Activated CD4-positive, alpha-beta memory T cell treated with anti-CD3 and anti-CD28 coated beads, Interleukin-2, amount 10 ng/mL, durations not matched to agents 7 days and 5 days (primary cell): Measurements from ENCODE around the gene ITPR1. TPM values are rescaled to one million over a fixed set of nuclear protein-coding genes. Genes with fewer than 3 reads are reported as not detected.
A peak's percentile ranks its signal among the peaks of the same experiment; 100 is the strongest.

Source experiments
- CTCF ChIA-PET: fragments of 350-600 bp; sonication (Branson Sonifier 250); formaldehyde crosslinking; loops from one replicate; lab custom pipeline; 2021; ENCODE audit warnings: antibody characterized with exemption, inconsistent platforms; lab: Charles Lee
- POLR2A ChIA-PET: fragments of 350-600 bp; sonication (Branson Sonifier 250); formaldehyde crosslinking; loops from one replicate; lab custom pipeline; 2021; ENCODE audit warnings: antibody characterized with exemption; lab: Charles Lee
- DNase-seq: peaks from one replicate; pipeline ENCODE4 v3.0.0-alpha.2; 2020
- H3K27ac Mint-ChIP-seq: one replicate; pipeline ENCODE4 v1.8.0; 2021; ENCODE audit warnings: mild to moderate bottlenecking, mixed read lengths
- H3K27me3 Mint-ChIP-seq: one replicate; pipeline ENCODE4 v1.8.0; 2021; ENCODE audit warnings: mixed read lengths
- H3K36me3 Mint-ChIP-seq: one replicate; pipeline ENCODE4 v1.8.0; 2021; ENCODE audit warnings: low read depth, mixed read lengths
- H3K4me1 Mint-ChIP-seq: one replicate; pipeline ENCODE4 v1.8.0; 2021; ENCODE audit warnings: mixed read lengths
- H3K4me3 Mint-ChIP-seq: one replicate; pipeline ENCODE4 v1.8.0; 2021; ENCODE audit warnings: mild to moderate bottlenecking, mixed read lengths
- H3K9me3 Mint-ChIP-seq: one replicate; pipeline ENCODE4 v1.8.0; 2021; ENCODE audit warnings: mixed read lengths
- total RNA-seq, 2 experiments: library from RNA; stranded (reverse); gene quantifications; one replicate each; pipeline ENCODE4 v1.2.3, GENCODE V29; 2021

The ITPR1 gene
- total RNA-seq, 2 experiments from 2014 or later: 59.6 to 64.3 TPM

- Mint-ChIP-seq H3K4me1 (peaks cover 34% of the 10 kb centered on the region), H3K4me3 (peak overlapping the region; percentile 82), H3K36me3 (peaks cover 39% of the 10 kb centered on the region), H3K27ac (peak overlapping the region; percentile 65), H3K9me3 (no peaks in the 10 kb centered on the region), H3K27me3 (peaks cover 13% of the 10 kb centered on the region)
- peak; percentile 24 for DNase-seq
- POLR2A ChIA-PET: interaction anchor here (0.6 to 6.1 kb wide), 24 partner anchors 11 to 695 kb away, joined by 3 to 93 read pairs (median 6); partner anchors contain the start of genes EDEM1 and SUMF1
- CTCF ChIA-PET: interaction anchor here (0.8 to 5.4 kb wide), 14 partner anchors 10 to 628 kb away, joined by 3 to 51 read pairs (median 6); partner anchors contain the start of gene SUMF1
Observed at GRCh38 chr3:4493941-4494894, 1.1 kb downstream of the ITPR1 start.

DNA sequence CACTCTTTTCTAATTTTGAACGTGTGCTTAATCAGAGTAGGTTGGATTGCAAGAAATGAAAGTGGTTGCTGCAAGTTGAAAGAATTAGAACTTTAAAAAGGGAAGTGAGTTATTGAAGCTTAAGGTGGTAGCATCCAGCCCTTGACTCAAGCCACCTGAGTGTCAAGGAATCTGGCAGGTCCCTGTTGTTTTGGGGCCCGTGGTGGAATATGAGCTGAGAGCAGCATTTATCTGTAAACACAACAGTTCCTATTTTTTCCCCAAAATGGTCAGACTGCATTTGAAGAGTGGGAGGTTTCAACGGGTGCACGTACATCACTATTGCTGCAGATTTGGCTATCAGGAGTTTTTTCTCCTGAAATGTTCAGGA is 1.7 kb downstream of the ITPR1 start:
- Mint-ChIP-seq H3K9me3 (no peaks in the 10 kb centered on the region), H3K4me1 (peaks cover 34% of the 10 kb centered on the region)
- CTCF ChIA-PET: interaction anchor here (0.9 to 5.4 kb wide), 6 partner anchors 9 to 143 kb away, joined by 3 to 51 read pairs (median 11); no protein-coding TSS in a partner anchor

DNA sequence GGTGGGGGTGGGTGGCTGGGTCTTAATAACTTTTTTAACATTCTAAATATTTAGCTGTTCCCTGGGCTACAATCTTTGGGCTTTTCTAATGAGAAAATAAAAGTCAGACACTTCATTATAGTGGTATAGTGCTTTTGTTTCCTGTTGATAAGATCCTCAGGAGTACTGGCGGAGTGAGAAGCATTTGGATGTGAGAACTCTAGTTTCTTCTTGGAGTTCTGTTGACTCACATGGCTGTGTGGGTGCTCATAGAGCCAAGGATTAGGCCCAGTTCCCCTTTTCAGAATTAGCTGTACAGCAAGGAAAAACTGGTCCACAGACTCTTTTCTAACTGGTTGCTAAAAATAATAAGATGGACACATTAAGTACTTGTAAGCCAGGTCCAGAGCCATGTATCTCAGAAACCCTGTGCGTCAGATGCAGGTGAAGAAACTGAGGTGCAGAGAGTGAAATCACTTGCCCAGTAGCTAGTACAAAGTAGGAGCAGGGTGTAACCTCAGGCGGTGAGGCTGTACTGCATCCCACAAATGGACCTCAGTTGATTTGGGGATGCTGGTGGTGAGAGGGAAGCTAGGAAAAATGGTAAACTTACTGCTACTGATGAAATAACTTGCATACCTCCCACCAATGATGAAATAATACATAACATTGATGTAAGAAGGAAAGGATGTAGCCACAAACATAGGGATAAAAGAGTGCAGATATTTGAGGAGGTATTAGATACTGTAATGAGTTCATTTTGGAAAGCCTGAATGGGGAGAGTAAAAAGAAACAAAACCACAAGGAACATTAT is 2.3 kb downstream of the ITPR1 start:
- H3K36me3 Mint-ChIP-seq: peaks cover 45% of the 10 kb centered on the region

More for the DNA sequence above, 1.7 kb downstream of the ITPR1 start:
- Mint-ChIP-seq H3K27ac (peak overlapping the region; percentile 65), H3K4me3 (peak overlapping the region; percentile 82), H3K27me3 (peaks cover 13% of the 10 kb centered on the region), H3K36me3 (peaks cover 42% of the 10 kb centered on the region)
- POLR2A ChIA-PET: interaction anchor here (1.1 to 6.1 kb wide), 12 partner anchors 11 to 693 kb away, joined by 3 to 93 read pairs (median 17); partner anchors contain the start of genes EDEM1 and SUMF1
- DNase-seq: no peak

DNA sequence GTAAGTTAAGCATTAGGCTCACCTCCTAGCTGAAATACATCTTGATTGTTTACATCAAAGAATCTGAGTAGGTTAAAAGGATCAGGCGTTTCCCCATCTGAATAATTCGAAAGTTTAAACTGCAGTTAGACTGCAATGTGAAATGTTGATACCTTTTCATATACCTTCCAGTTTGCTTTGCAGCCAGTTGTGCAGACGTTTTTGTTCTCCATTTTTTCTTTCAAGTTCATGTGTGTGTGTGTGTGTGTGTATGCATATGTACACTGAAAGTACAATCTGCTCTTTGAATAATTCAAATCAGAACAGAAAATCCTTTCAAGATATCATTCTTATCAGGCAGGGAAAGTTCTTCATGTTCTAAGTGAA is 2.9 kb downstream of the ITPR1 start:
- H3K9me3 Mint-ChIP-seq: no peaks in the 10 kb centered on the region
- H3K27me3 Mint-ChIP-seq: peaks cover 6% of the 10 kb centered on the region
- no peak for DNase-seq
- H3K27ac Mint-ChIP-seq: no peak overlapping the region
- ChIA-PET POLR2A (interaction anchor here (0.9 to 6.1 kb wide), 4 partner anchors 9 to 29 kb away, joined by 3 to 93 read pairs (median 34); partner anchors contain the start of gene SUMF1), CTCF (interaction anchor here (4.2 to 5.4 kb wide), 2 partner anchors 23 to 144 kb away, joined by 31 to 51 read pairs; no protein-coding TSS in a partner anchor)
- H3K36me3 Mint-ChIP-seq: peaks cover 45% of the 10 kb centered on the region
- H3K4me1 Mint-ChIP-seq: peaks cover 32% of the 10 kb centered on the region
- H3K4me3 Mint-ChIP-seq: no peak overlapping the region

More for the DNA sequence above, 2.3 kb downstream of the ITPR1 start:
- Mint-ChIP-seq H3K9me3 (no peaks in the 10 kb centered on the region), H3K4me1 (peaks cover 34% of the 10 kb centered on the region), H3K4me3 (peak overlapping the region; percentile 82), H3K27me3 (peaks cover 12% of the 10 kb centered on the region), H3K27ac (no peak overlapping the region)
- ChIA-PET CTCF (interaction anchor here (0.9 to 5.4 kb wide), 5 partner anchors 9 to 144 kb away, joined by 3 to 51 read pairs (median 16); no protein-coding TSS in a partner anchor), POLR2A (interaction anchor here (0.9 to 6.1 kb wide), 8 partner anchors 10 to 692 kb away, joined by 3 to 93 read pairs (median 17); partner anchors contain the start of genes EDEM1 and SUMF1)
- DNase-seq: no peak

- CTCF ChIA-PET: interaction anchor here (1.2 kb wide), 1 partner anchor 146 kb away, joined by 3 read pairs; no protein-coding TSS in a partner anchor
Observed at GRCh38 chr3:4497005-4497692, 4.0 kb downstream of the ITPR1 start.

DNA sequence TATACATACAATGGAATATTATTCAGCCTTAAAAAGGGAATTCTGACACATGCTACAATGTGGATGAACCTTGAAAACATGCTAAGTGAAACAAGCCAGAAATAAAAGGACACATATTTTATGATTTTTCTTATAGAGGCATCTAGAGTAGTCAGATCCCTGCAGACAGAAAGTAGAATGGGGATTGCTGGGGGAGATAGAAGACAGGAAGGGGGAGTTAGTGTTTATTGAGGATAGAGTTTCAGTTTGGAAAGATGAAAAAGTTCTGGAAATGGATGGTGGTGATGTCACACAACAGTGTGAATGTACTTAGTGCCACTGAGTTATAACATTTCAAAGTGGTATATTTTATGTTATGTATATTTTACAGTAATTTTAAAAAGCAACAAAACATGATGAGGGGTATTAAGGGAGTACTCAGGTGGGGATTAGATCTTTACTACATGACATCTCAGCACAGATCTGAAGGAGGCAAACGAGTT is 4.7 kb downstream of the ITPR1 start:
- Mint-ChIP-seq H3K4me3 (no peak overlapping the region), H3K27ac (no peak overlapping the region), H3K27me3 (no peaks in the 10 kb centered on the region), H3K4me1 (peaks cover 28% of the 10 kb centered on the region), H3K36me3 (peaks cover 54% of the 10 kb centered on the region), H3K9me3 (no peaks in the 10 kb centered on the region)
- ChIA-PET POLR2A (no interaction called here), CTCF (no interaction called here)
- no peak for DNase-seq

More at GRCh38 chr3:4497005-4497692, 4.0 kb downstream of the ITPR1 start:
- POLR2A ChIA-PET: interaction anchor here (0.9 to 6.1 kb wide), 3 partner anchors 11 to 30 kb away, joined by 3 to 60 read pairs (median 7); partner anchors contain the start of gene SUMF1
- Mint-ChIP-seq H3K27me3 (peaks cover 1% of the 10 kb centered on the region), H3K4me3 (no peak overlapping the region), H3K4me1 (peaks cover 31% of the 10 kb centered on the region), H3K9me3 (no peaks in the 10 kb centered on the region), H3K36me3 (peaks cover 54% of the 10 kb centered on the region), H3K27ac (no peak overlapping the region)
- DNase-seq: no peak

DNA sequence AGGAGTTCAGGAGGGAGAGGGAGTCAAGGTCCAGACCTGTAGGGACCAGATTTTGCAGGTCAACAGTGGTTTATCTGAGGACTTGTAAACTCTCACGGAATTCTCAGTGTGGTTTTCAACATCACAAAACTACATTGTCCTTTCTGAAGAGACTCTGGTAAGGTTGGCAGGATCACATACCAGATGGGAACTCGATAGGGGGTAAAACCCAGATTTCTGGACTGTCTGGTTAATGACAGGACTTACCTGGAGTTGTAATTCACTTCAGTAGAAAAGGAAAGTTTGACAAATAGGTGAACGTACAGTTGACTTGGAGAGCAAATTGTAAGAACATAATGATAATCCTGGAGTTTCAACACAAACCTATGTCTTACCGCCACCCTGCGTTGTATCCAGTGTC is 5.3 kb downstream of the ITPR1 start:
- no peaks in the 10 kb centered on the region for H3K9me3 Mint-ChIP-seq
- H3K27ac Mint-ChIP-seq: no peak overlapping the region
- H3K4me1 Mint-ChIP-seq: peaks cover 33% of the 10 kb centered on the region
- POLR2A ChIA-PET: no interaction called here
- no peak overlapping the region for H3K4me3 Mint-ChIP-seq
- H3K36me3 Mint-ChIP-seq: peaks cover 54% of the 10 kb centered on the region
- CTCF ChIA-PET: no interaction called here
- no peak for DNase-seq
- H3K27me3 Mint-ChIP-seq: no peaks in the 10 kb centered on the region

DNA sequence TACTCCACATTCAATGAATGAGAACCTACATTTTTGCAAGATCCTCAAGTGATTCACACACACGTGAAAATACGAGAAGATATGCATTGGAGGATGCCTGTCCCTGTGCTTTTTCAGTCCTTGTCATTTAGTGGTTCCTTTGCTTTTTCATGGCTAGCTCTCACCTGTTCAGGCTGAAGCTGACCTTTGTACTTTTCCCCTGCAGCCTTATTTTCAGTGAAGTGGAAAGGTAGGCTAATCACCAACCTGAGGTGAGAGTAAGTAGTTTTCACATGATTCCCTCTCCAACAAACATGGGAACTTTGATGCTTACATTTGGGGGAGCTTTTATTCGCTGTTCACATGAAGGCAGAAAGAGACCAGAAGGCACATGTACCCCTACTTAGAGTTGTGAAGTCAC is 8.3 kb downstream of the ITPR1 start:
- H3K4me1 Mint-ChIP-seq: peaks cover 43% of the 10 kb centered on the region
- peaks cover 42% of the 10 kb centered on the region for H3K36me3 Mint-ChIP-seq
- DNase-seq: no peak
- no peak overlapping the region for H3K4me3 Mint-ChIP-seq
- CTCF ChIA-PET: no interaction called here
- POLR2A ChIA-PET: no interaction called here
- H3K27me3 Mint-ChIP-seq: no peaks in the 10 kb centered on the region
- H3K9me3 Mint-ChIP-seq: no peaks in the 10 kb centered on the region
- H3K27ac Mint-ChIP-seq: no peak overlapping the region

DNA sequence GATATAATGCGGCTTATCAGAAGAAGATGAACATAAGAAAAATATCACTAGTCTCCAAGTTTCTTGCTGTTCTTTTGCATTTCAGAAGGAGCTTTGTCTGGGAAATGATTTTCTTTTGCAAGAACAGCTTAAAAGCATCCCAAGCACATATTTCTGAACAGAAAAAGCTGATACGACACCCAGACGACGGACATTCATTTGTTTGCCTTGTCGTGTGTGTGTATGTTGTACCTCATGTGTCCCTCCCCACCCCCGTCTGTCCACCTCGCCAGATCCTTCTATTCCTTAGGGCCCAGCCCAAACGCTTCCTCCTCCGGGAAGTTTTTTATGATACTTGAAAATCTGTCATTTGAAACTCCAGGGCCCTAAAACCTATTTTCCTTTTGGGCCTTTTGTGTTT is 8.8 kb downstream of the ITPR1 start:
- Mint-ChIP-seq H3K27me3 (no peaks in the 10 kb centered on the region), H3K9me3 (no peaks in the 10 kb centered on the region), H3K4me3 (no peak overlapping the region), H3K36me3 (peaks cover 38% of the 10 kb centered on the region), H3K4me1 (peaks cover 40% of the 10 kb centered on the region), H3K27ac (no peak overlapping the region)
- no peak for DNase-seq
- ChIA-PET POLR2A (no interaction called here), CTCF (interaction anchor here (0.8 kb wide), 1 partner anchor 17 kb away, joined by 3 read pairs; no protein-coding TSS in a partner anchor)

DNA sequence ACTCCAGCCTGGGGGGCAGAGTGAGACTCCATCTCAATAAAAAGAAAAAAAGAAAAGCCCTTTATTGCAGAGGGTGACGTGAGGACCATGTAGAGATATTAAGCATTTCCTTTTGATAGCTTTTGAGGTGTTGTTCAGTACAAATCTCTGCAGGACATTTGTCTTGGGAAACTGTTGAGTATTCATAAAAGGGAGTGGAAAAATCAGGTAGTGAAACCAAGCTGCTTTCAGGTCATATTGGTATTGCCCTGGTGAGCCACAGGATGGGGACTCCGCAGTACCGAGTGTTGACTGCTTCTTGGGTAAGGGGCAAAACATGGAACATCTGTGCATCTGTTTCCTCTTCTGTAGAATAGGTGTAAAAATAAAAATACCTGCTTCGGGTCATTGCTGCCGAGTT is 9.9 kb downstream of the ITPR1 start:
- ChIA-PET CTCF (interaction anchor here (1.3 to 3.1 kb wide), 2 partner anchors 9 to 16 kb away, joined by 3 to 16 read pairs; partner anchors contain the start of gene ITPR1), POLR2A (interaction anchor here (6.2 kb wide), 1 partner anchor 9 kb away, joined by 93 read pairs; the partner anchor contains the start of gene ITPR1)
- Mint-ChIP-seq H3K27me3 (no peaks in the 10 kb centered on the region), H3K27ac (no peak overlapping the region), H3K9me3 (no peaks in the 10 kb centered on the region), H3K36me3 (peaks cover 32% of the 10 kb centered on the region), H3K4me3 (no peak overlapping the region), H3K4me1 (peaks cover 49% of the 10 kb centered on the region)
- no peak for DNase-seq
